Endothelial cell of umbilical vein (primary cell): ENCODE data around the gene MAGI1. TPM values are rescaled to one million over a fixed set of nuclear protein-coding genes. Genes with fewer than 3 reads are reported as not detected.

ENCODE experiments used
- BruUV-seq: library from RNA; stranded (reverse); fragments of 400-500 nt; replicated peaks from 2 replicates; lab custom pipeline; 2021; lab: Mats Ljungman, UMichigan
- CTCF ChIA-PET: fragments of 300-600, 350-600 bp; sonication (Branson Sonifier 250); formaldehyde crosslinking; loops from one replicate; lab custom pipeline; 2021; ENCODE audit warnings: antibody characterized with exemption, inconsistent platforms; lab: Charles Lee
- POLR2A ChIA-PET: fragments of 300-600, 350-600 bp; sonication (Branson Sonifier 250); formaldehyde crosslinking; loops from one replicate; lab custom pipeline; 2021; ENCODE audit warnings: antibody characterized with exemption, inconsistent platforms; lab: Charles Lee
- DNase-seq: peaks from one replicate; pipeline ENCODE4 v3.0.0-alpha.2; 2011; ENCODE audit warnings: low read depth, low spot score
- FAIRE-seq: peaks from 2 replicates; lab custom pipeline; 2011; peaks lifted over from hg19 to GRCh38; lab: Jason Lieb, UNC
- H2AFZ ChIP-seq: 2 replicates; pipeline ENCODE4 v1.6.0; 2012; ENCODE audit warnings: low read depth, low read length, control low read depth, inconsistent platforms
- H3K27ac ChIP-seq: 2 replicates; pipeline ENCODE4 v1.5.1; 2011; ENCODE audit warnings: low read depth, mild to moderate bottlenecking, control low read depth, low read length, moderate library complexity; ENCODE audit not compliant: insufficient read depth
- H3K27me3 ChIP-seq, 2 experiments: 2 replicates each; pipeline versions ENCODE4 v1.6.0 to v1.6.1; 2011; ENCODE audit warnings: low read length in 2 of 2, mixed read lengths in 1 of 2; ENCODE audit not compliant: control insufficient read depth in 2 of 2, insufficient read depth in 2 of 2
- H3K36me3 ChIP-seq, 2 experiments: 2 replicates in 1 of 2; 3 replicates in 1 of 2; pipeline ENCODE4 v1.5.1; 2011; ENCODE audit warnings: low read length in 2 of 2, mild to moderate bottlenecking in 1 of 2, moderate library complexity in 1 of 2; ENCODE audit not compliant: control insufficient read depth in 2 of 2, insufficient read depth in 2 of 2; ENCODE audit errors: extremely low read depth in 1 of 2
- H3K4me1 ChIP-seq: 3 replicates; pipeline ENCODE4 v1.5.1; 2011; ENCODE audit warnings: mild to moderate bottlenecking, low read length; ENCODE audit not compliant: control insufficient read depth, insufficient read depth; ENCODE audit errors: extremely low read depth
- H3K4me2 ChIP-seq: 2 replicates; pipeline ENCODE4 v1.6.1; 2011; ENCODE audit warnings: low read length, control low read depth, mixed read lengths; ENCODE audit not compliant: insufficient read depth
- H3K4me3 ChIP-seq, 3 experiments: fragments of 200-600 bp in 1 of 3; sonication (generic), shearing (Covaris generic) in 1 of 3; replicated peaks in 1 of 3; 2 replicates each; pipeline ENCODE4 v1.5.1; 2011 to 2016; ENCODE audit warnings: control low read depth in 3 of 3, low read length in 3 of 3, mild to moderate bottlenecking in 2 of 3, inconsistent platforms in 1 of 3, low read depth in 1 of 3, moderate library complexity in 1 of 3; ENCODE audit not compliant: insufficient read depth in 1 of 3
- H3K79me2 ChIP-seq: 2 replicates; pipeline ENCODE4 v1.6.0; 2012; ENCODE audit warnings: low read length, inconsistent platforms; ENCODE audit not compliant: control insufficient read depth, insufficient read depth
- H3K9ac ChIP-seq: replicated peaks from 2 replicates; pipeline ENCODE3; 2011; ENCODE audit warnings: low read length, control low read depth; ENCODE audit not compliant: insufficient read depth; ENCODE audit errors: extremely low read depth
- H3K9me1 ChIP-seq: replicated peaks from 3 replicates; pipeline ENCODE4 v1.6.0; 2011; ENCODE audit warnings: mild to moderate bottlenecking, low read length; ENCODE audit not compliant: control insufficient read depth, insufficient read depth; ENCODE audit errors: extremely low read depth
- H3K9me3 ChIP-seq: replicated peaks from 2 replicates; pipeline ENCODE4 v1.5.1; 2012; ENCODE audit warnings: low read length, inconsistent platforms; ENCODE audit not compliant: control insufficient read depth, insufficient read depth
- H4K20me1 ChIP-seq: replicated peaks from 2 replicates; pipeline ENCODE3; 2011; ENCODE audit warnings: mild to moderate bottlenecking, low read length; ENCODE audit not compliant: control insufficient read depth, insufficient read depth; ENCODE audit errors: extremely low read depth
- EZH2 ChIP-seq: IDR thresholded peaks from 2 replicates; pipeline ENCODE4 v1.6.1; 2012; ENCODE audit warnings: borderline replicate concordance, low read depth, mild to moderate bottlenecking, moderate library complexity, low read length, inconsistent platforms; ENCODE audit not compliant: severe bottlenecking
- FOS ChIP-seq: IDR thresholded peaks from 2 replicates; pipeline ENCODE4 v1.6.1; 2011; ENCODE audit warnings: mild to moderate bottlenecking, low read length, moderate library complexity, borderline replicate concordance; ENCODE audit not compliant: insufficient read depth
- GATA2 ChIP-seq: IDR thresholded peaks from 2 replicates; pipeline ENCODE4 v1.7.0; 2011; ENCODE audit warnings: low read depth, mild to moderate bottlenecking, moderate library complexity, mixed read lengths, low read length; ENCODE audit not compliant: insufficient read length, insufficient read depth
- JUN ChIP-seq: IDR thresholded peaks from 2 replicates; pipeline ENCODE4 v1.6.1; 2011; ENCODE audit warnings: borderline replicate concordance, low read depth; ENCODE audit not compliant: insufficient read length, insufficient read depth
- MYC ChIP-seq: IDR thresholded peaks from one replicate; pipeline ENCODE4 v1.6.1; 2011; ENCODE audit warnings: mild to moderate bottlenecking, low read depth, low read length
- POLR2A ChIP-seq: IDR thresholded peaks from 2 replicates; pipeline ENCODE4 v1.6.1; 2012; ENCODE audit warnings: low read depth, mild to moderate bottlenecking, control low read depth, low read length
- POLR2AphosphoS5 ChIP-seq: IDR thresholded peaks from 2 replicates; pipeline ENCODE4 v1.6.1; 2012; ENCODE audit warnings: low read depth, mild to moderate bottlenecking, control low read depth, low read length, moderate library complexity; ENCODE audit not compliant: insufficient read depth
- dilution Hi-C: fragments of 300-500 bp; cut with MboI; formaldehyde crosslinking; loops from one replicate; pipeline ENCODE4 v1.15.0; 2019; ENCODE audit warnings: low sequenced_read_pairs; ENCODE audit not compliant: extremely low pct_ligation_motif_present
- intact Hi-C: fragments of 100-400 bp; cut with micrococcal nuclease; formaldehyde crosslinking; loops from one replicate; pipeline ENCODE4 v1.10.0; 2022
- polyA plus RNA-seq, 4 experiments: library from polyadenylated mRNA; depleted of rRNA in 3 of 4; stranded (reverse) in 3 of 4; unstranded in 1 of 4; fragments of >200 nt; gene quantifications; 2 replicates each; pipeline versions ENCODE4 v1.2.1 to v1.2.3, GENCODE V29; 2011 to 2012; ENCODE audit warnings: missing spikeins in 1 of 4
- total RNA-seq: library from RNA; stranded (reverse); gene quantifications from 2 replicates; pipeline ENCODE4 v1.2.3, GENCODE V29; 2021
- TF ChIP-seq, protein P1 (sequence below), 2 donors: IDR thresholded peaks; 1 replicate in 1 of 2; 2 replicates in 1 of 2; pipeline ENCODE4 v1.5.1; 2011; ENCODE audit warnings: low read length in 2 of 2, mild to moderate bottlenecking in 2 of 2, moderate library complexity in 2 of 2, control low read depth in 1 of 2, inconsistent platforms in 1 of 2, low read depth in 1 of 2; ENCODE audit not compliant: insufficient read depth in 1 of 2; ENCODE audit errors: extremely low read depth in 1 of 2
- TF ChIP-seq, protein P2 (sequence below): IDR thresholded peaks from 2 replicates; pipeline ENCODE4 v1.6.1; 2011; ENCODE audit not compliant: insufficient read depth, insufficient read length

MAGI1 gene
- total and polyA plus RNA-seq, 2 donors (not counting 3 experiments of a cell fraction or from before 2014, with no cell fraction given), result 10.1 to 47.9 TPM

DNA sequence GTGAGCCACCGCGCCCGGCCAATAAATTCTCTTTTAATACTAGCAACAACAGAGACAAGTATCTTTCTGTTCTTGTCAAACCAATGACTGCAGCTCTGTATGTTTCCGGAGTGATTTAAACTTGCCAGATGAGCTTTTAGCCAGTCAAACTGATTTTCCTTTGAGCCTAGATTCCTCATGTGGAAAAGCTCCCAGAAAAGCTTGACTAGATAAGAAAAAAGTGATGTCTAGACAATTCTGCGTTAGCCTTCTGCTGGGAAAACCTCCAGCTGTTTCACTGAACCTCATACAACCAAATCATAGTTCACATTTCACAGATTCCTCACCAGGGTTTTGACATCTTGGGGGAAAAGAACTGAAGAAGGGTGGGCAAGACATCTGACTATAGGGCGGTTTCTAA is 78.6 kb downstream of the MAGI1 start:
- no peak for FAIRE-seq
- no peak overlapping the region for H3K27ac ChIP-seq

More for the DNA sequence above, 78.6 kb downstream of the MAGI1 start:
- H3K27me3 ChIP-seq, result no peaks in the 10 kb centered on the region
- ChIA-PET CTCF (interaction anchor here (0.9 kb wide), 1 partner anchor 11 kb away, joined by 3 read pairs; no protein-coding TSS in a partner anchor), POLR2A (no interaction called here)
- peaks cover 58% of the 10 kb centered on the region for H3K4me1 ChIP-seq
- no peak overlapping the region for H2AFZ ChIP-seq
- dilution Hi-C loops, result no loop called here
- peaks cover 2% of the 10 kb centered on the region for H3K79me2 ChIP-seq
- TF ChIP-seq, protein P1, sequence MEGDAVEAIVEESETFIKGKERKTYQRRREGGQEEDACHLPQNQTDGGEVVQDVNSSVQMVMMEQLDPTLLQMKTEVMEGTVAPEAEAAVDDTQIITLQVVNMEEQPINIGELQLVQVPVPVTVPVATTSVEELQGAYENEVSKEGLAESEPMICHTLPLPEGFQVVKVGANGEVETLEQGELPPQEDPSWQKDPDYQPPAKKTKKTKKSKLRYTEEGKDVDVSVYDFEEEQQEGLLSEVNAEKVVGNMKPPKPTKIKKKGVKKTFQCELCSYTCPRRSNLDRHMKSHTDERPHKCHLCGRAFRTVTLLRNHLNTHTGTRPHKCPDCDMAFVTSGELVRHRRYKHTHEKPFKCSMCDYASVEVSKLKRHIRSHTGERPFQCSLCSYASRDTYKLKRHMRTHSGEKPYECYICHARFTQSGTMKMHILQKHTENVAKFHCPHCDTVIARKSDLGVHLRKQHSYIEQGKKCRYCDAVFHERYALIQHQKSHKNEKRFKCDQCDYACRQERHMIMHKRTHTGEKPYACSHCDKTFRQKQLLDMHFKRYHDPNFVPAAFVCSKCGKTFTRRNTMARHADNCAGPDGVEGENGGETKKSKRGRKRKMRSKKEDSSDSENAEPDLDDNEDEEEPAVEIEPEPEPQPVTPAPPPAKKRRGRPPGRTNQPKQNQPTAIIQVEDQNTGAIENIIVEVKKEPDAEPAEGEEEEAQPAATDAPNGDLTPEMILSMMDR (IDR thresholded peaks at IDR 0.05; ENCODE audit: extremely low read depth in 1 of 2, insufficient read depth in 1 of 2, low read depth in 1 of 2, low read length in 2 of 2), result no peak
- TF ChIP-seq POLR2AphosphoS5, result no peak
- no peak for TF ChIP-seq EZH2
- no peak for TF ChIP-seq GATA2
- TF ChIP-seq MYC, result no peak
- no peak for TF ChIP-seq POLR2A
- TF ChIP-seq FOS, result no peak
- TF ChIP-seq, protein P2, sequence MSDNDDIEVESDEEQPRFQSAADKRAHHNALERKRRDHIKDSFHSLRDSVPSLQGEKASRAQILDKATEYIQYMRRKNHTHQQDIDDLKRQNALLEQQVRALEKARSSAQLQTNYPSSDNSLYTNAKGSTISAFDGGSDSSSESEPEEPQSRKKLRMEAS, result no peak
- TF ChIP-seq JUN, result no peak
- no peaks in the 10 kb centered on the region for H3K9me1 ChIP-seq
- no peak overlapping the region for H3K4me3 ChIP-seq
- DNase-seq, result no peak
- H3K36me3 ChIP-seq, result no peaks in the 10 kb centered on the region
- intact Hi-C loops, result no loop called here
- no peaks in the 10 kb centered on the region for H4K20me1 ChIP-seq
- no peak overlapping the region for H3K9ac ChIP-seq
- H3K9me3 ChIP-seq, result no peaks in the 10 kb centered on the region
- no peak overlapping the region for H3K4me2 ChIP-seq
- BruUV-seq, result no TSS peak
